ENCODE data around the gene SOCS4.
A peak's percentile ranks its signal among the peaks of the same experiment; 100 is the strongest.
"Not testable (repeated sequence)": the region's sequence is repeated elsewhere in the genome, so short reads cannot be mapped to it uniquely, and the experiment has no call there.

SOCS4 gene, protein sequence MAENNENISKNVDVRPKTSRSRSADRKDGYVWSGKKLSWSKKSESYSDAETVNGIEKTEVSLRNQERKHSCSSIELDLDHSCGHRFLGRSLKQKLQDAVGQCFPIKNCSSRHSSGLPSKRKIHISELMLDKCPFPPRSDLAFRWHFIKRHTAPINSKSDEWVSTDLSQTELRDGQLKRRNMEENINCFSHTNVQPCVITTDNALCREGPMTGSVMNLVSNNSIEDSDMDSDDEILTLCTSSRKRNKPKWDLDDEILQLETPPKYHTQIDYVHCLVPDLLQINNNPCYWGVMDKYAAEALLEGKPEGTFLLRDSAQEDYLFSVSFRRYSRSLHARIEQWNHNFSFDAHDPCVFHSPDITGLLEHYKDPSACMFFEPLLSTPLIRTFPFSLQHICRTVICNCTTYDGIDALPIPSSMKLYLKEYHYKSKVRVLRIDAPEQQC

DNA sequence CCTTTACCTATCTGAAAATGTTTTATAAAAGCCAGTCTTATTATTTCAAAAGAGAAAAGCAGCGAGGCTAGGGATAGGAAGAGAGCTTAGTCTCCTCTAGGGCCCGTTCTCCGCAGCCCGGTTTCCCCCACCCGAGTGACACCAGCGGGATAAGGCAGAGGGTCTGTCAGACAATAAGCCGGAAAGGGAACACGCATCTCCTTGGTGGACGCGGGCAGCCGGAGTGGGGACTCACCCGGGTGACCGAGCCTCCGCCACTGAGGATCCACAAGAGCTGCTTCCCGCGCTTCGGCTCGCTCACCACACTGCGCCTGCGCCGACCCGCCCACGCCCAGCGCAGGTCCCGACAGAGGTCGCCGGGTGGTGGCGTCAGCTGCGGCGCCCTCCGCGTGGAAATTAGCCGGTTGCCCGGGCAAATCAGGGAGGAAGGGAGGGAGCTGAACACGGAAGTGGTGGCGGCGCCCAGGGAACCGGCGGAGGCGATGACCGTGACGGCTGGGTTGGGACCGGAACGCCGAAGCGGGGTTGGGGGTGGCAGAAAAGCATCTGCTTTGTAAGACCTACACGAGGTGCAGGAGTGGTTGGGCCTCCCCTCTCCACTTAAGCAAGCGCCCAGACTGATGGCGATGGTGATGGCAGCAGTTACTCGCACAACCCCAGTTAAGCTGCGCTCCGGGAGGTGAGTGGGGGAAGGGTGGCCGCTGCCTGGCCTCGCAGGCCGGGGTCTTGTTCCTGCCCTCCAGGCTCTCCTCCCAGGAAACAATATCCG lies at the start of gene SOCS4, which contains the start of gene WDHD1:
TSS of gene SOCS4 (plus strand) at position 444 of the 769 bp plus-strand sequence. CDS start 15,806 bp downstream, outside the sequence.
TSS of gene WDHD1 (minus strand) at position 307 of the 769 bp plus-strand sequence. CDS start 312 bp downstream, outside the sequence.
- peak; percentile 86 for DNase-seq

DNA sequence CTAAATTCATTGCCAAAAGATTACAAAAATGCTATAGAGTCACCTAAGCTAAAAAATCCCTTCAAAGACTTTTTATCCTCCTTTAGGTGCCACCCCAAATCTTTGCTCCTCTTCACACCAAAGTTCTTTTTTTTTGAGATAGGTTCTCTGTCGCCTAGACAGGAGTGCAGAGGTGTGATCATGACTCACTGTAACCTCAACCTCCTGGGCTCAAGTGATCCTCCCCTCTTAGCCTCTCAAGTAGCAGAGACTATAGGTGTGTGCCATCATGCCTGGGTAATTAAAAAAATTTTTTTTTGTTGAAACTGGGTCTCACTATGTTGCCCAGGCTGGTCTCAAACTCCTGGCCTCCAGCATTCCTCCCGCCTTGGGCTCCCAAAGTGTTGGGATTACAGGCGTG lies 48.0 kb upstream of the SOCS4 start:
- no peak for DNase-seq

DNA sequence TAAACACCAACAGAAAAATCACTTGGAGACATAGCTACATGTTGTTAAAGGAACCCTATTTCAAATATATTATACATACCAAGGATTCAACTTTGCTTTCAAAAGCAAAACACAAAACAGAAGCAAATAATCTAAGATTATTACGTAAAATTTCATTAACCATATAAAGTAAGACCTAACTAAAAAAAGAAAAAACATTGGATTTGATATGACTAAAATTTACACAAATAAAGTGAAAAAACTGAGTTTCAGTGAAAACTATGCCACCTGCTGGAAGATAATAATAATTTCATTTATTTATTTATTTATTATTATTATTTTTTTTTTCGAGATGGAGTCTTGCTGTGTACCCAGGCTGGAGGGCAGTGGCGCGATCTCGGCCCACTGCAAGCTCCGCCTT lies 45.3 kb upstream of the SOCS4 start:
- DNase-seq, result no peak

DNA sequence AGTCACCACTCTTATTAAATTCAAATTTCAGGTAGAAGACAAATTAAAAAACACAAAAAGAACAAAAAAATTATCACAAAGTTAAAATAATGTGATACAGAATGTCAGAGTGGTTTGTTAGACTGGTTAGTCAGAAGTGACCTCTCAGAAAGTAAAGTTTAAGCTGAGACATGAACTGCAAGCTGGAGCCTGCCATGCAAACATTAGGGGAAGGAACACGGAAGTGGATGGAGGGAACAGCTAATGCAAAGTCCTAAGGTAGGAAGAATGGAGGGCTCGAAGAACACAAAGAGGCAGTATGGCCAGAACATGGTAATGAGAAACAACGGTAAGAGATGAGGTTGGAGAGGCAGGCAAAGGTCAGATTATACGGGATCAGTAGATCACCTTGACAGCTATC lies 41.9 kb upstream of the SOCS4 start:
- no peak for DNase-seq

DNA sequence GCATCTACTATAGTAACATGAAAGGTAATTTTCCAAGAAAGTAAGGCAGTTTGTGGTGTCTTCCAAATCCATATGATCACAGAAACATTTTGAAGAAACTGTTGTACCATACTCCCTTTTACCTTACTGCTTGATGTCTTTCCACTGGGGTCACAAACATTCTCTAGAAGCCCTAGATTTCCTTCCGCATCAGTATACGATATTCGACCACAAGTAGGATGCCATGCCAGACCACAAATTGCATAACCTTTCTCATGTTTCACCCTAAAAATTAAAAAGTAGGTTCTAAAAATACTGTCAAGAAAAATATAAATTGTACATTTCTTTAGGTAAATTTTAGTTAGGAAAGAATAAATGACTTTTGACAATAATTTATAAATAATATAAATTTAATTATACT lies 26.7 kb upstream of the SOCS4 start:
- peak; percentile 88 for DNase-seq

DNA sequence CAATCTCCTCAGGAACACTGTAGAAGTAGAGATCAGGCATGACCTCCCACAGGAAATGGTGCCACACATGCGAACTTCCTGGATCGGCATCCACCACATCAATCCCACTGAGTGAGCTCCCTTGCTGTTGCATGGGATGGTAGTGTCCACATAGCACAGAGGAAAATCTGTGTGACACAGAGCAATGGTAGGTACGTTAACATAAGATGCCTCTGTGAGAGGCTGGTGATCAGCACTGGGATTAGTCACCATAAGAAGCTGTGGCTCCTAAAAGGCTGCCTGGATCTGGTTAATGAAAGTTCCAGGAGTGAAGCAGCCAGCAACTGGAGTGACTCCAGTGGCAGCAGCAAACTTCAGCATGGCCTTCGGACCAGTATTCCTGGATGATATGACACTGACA lies 22.0 kb upstream of the SOCS4 start:
- no peak for DNase-seq

DNA sequence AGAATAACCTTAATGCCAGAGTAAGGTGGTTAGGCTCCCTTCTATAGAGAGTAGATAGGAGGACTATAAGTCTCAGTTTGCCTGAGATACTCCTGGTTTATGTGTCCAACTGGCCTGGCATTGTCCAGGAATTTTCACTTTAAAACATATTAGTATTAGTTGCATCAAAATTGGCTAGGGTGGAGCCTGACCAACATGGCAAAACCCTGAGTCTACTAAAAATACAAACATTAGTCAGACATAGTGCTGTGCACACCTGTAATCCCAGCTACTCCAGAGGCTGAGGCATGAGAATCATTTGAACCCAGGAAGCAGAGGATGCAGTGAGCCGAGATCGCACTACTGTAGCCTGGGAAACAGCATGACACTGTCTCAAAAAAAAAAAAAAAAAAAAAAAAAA lies 12.0 kb upstream of the SOCS4 start:
- DNase-seq, result no peak

DNA sequence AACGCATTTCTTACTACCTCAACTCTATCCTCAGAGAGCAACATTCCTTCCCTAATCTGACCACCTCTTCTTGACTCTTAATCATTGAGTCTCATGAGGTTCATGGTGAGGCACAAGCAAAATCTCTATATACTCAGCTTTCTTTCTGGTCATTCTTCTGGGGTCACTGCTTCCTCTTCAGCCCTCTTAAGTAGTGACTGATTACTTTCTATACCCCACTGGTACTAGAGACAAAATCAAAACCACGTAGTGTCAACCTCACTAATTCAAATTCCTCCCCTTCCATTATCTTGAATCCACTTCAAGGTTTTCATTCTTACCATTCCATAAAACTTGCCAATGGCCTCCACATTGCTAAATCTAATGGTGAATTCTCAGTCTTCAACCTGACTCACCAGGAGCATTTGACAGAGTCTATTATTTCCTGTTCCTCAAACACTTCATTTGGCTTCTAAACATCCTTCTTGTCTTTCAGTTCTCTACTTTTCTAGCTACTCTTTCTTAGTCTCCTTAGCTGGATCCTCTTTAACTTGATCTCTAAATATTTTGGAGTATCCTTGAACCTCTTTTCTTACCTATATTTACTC lies 7.0 kb upstream of the SOCS4 start:
- no peak for DNase-seq

DNA sequence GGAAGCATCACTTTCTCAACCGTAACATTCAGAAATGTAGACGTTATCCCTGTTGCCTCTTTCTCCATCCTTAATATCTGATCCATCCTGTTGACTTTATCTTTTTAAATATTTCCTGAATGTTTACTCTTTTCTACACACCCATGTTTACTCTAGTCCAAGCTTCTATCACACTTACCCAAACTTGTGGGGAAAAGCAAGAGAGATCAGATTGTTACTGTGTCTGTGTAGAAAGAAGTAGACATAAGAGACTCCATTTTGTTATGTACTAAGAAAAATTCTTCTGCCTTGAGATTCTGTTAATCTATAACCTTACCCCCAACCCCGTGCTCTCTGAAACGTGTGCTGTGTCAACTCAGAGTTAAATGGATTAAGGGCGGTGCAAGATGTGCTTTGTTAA lies 2.7 kb upstream of the SOCS4 start:
- DNase-seq, result not testable (repeated sequence)

DNA sequence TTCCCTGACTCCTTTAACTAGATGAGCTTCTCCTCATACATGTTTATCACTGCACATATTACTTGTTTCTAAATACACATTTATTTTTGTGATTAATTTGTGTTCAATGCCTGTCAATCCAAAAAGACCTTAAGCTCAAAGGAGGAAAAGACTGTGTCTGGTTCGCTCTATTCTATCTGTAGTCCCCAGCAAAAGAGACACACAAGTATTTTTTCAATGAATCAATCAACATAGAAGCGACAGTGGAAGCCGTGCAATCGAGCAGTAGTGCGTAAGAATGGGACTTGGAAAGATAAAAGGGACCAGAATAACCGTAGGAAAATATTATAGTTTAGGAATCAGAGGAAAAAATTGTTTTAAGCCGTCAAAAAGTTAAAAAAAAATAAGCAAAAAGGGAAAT lies 1.1 kb upstream of the SOCS4 start:
- DNase-seq, result no peak

DNA sequence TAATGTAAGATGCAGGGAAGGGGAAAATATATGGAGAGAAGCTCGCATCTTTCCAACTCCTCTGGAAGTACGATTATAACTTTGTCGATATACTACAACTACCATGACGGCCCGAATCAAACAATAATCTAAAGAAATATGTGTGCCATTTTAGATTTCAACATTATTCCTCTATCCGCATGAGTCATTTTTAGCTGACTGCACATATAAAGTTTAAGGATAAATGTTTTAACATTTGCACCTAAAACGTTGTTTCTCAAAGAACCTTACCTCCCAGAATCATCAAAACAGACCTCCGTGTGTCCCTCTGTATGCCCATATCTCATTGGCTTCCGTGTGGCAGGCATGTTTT lies 619 bp upstream of the SOCS4 start:
- DNase-seq, result no peak

DNA sequence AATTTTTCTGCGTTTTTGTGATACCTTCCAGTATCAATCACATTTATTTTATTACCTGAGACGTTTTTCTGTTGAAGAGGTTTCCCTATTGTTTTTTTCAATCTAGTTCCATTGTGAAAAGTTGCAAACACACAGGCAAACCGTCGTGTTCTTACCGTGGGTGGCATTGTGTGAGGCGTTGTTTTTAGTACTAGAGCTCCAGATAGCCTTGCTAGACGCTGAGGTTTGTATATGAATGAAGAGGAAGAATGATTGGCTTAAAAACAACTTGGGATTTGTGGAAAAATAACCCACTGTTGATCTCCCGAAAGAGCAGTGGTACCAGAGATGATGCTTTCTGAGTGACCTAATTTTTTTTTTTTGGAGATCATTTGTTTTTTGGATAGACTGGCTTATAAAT lies 1.0 kb downstream of the SOCS4 start:
- DNase-seq, result no peak

DNA sequence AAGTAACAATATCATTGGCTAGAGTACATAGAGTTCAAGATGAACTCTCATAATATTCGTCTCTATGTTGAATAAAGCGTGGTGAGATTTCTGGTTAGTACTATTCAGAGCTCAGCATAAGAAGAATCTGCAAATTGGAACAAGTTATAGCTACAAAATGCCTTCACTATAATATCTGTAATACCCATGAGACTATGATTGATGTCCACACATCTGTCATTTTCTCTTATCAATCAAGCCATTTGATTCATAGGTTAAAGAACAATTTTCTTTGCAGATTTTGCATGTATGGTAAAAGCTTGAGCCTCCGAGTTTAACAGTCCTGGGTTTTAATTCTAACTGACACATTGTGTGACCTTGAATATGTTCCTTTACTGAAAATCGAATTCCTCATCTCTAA lies 1.4 kb downstream of the SOCS4 start:
- DNase-seq, result no peak

DNA sequence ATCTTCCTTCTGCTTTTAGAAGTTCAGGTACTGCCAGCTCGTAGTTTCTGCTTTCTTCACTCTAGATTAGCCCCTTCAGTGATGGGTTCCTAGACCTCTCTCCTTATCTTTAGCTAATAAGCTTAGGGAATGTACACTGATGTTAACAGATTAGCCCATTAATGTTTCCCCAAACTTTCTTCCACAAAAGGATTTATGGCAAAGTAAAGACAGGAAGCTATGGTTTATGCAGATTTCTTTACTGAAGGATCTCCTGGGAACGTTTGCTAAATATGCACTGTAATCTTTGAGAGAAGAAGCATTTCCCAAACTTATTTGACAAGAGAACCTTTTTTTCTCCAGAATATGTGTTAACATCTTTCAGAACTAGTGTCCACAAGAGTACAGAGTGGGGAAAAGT lies 4.2 kb downstream of the SOCS4 start:
- no peak for DNase-seq

DNA sequence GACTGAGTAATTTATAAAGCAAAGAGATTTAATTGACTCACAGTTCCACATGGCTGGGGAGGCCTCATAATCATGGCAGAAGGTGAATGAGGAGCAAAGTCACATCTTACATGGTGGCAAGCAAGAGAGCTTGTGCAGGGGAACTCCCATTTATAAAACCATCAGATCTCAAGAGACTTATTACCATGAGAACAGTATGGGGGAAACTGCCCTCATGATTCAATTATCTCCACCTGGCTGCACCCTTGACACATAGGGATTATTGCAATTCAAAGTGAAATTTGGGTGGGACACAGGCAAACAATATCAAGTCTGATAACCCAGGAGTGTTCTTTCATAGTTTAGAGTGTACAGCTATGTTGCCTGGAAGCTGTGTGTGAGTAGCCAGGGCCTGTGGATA lies 11.0 kb downstream of the SOCS4 start:
- DNase-seq, result not testable (repeated sequence)

DNA sequence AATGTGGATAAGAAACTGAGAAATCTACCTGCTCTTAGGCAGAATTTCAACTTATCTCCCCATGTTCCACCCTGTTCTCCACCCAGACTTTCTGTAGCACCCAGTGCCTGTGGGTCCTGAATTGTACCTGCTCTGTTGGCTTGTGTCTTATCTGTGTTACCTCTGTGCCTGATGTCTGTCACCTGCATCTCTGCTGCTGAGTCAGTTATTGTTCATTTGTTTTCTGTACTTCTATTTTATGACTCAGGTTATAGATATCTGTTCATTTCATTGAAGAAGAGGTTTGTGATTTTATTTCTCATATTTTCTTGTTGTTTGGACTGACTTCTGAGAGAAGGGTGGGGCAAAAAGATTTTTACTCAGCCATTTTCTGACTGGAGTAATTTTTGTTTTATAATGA lies 11.7 kb downstream of the SOCS4 start:
- DNase-seq, result no peak

DNA sequence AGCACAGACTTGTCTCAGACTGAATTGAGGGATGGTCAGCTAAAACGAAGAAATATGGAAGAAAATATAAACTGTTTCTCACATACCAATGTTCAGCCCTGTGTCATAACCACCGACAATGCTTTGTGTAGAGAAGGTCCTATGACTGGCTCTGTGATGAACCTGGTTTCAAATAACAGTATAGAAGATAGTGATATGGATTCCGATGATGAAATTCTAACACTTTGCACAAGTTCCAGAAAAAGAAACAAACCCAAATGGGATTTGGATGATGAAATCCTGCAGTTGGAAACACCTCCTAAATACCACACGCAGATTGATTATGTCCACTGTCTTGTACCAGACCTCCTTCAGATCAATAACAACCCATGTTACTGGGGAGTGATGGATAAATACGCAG lies 16.5 kb downstream of the SOCS4 start:
- DNase-seq, result no peak

DNA sequence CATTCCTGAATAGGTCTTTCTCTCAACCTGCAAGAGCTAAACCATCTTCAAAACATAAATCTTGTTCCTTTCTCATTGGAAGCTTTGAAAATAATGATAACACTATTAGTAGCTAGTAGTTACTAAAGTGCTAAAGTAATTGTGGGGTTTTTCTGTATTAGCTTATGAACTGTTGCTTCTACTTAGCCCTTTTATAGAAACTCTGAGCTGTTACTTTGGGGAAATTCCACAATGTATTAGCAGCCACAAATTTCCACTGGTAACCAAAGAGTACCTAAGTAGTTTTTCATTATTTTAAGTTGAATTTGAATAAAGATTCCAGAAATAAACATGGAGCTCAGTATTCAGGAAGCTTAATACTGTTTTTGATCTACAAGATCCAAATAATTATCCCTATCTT lies 18.1 kb downstream of the SOCS4 start:
- no peak for DNase-seq

DNA sequence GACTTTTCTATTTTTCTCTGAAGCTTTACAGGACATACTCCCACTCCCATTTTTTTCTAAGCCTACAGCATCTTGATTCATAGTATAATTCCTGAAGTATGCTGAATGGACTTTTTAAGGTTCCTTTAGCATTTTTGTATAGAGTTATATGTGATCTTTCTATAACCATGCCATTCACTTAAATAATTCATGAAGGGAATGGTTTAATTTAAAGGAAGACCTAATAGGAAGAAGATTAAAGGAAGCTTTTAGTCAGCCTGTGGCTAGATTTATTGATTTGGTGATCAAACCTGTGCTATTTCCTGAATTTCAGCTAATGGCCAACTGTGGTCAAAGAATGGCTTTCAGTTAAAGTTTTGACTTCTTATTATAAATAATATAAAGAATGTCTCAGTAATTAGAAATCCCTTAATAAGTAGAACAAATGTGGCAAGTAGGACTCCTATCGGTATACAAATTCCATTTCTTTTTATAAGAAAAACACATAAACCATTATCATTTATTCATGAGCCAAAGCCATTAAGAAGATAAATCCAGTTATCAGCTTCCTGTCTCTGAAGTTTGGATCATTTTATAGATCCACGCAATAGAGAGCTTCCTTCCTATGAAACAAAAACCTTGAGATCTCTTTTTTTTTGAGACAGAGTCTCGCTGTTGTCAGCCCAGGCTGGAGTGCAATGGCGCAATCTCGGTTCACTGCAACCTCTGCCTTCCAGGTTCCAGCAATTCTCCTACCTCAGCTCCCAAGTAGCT lies 20.4 kb downstream of the SOCS4 start:
- no peak for DNase-seq

DNA sequence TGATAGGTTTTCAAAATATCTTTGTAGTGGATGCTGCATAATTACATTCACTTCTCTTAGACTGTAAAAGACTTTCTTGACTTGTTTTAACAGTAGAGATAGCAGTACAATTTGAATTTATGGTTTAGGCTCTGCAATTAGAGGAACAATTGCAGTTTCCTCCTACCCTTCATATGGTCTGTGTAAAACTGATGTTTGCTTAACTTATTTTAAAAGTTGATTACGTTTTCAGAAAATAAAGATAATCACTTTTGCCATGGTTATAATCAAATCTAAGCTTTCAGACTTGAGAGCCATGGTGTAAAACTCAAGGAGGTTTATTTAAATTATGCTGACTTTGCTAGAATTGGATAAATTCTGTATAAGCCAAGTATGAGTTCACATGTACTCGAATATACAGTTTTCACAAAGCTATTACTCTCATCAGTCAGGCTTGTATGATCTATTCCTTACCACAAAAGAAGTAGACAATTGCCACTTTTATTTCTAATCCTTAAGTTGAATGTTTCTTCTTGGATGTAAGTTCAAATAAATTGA lies 21.9 kb downstream of the SOCS4 start:
- DNase-seq, result no peak

DNA sequence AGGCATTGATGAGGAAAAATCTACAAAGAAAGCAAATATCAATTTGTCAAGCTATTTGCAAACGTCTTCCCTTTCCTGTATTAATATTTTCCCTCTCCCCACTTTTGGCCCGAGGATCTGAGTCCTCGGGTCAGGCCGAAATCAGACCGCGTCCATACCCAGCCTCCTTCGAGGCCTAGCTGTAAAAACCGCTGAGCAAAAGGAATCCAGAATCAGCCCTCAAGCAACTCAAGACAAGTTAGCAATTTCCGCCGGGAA lies 24.1 kb downstream of the SOCS4 start:
- no peak for DNase-seq

DNA sequence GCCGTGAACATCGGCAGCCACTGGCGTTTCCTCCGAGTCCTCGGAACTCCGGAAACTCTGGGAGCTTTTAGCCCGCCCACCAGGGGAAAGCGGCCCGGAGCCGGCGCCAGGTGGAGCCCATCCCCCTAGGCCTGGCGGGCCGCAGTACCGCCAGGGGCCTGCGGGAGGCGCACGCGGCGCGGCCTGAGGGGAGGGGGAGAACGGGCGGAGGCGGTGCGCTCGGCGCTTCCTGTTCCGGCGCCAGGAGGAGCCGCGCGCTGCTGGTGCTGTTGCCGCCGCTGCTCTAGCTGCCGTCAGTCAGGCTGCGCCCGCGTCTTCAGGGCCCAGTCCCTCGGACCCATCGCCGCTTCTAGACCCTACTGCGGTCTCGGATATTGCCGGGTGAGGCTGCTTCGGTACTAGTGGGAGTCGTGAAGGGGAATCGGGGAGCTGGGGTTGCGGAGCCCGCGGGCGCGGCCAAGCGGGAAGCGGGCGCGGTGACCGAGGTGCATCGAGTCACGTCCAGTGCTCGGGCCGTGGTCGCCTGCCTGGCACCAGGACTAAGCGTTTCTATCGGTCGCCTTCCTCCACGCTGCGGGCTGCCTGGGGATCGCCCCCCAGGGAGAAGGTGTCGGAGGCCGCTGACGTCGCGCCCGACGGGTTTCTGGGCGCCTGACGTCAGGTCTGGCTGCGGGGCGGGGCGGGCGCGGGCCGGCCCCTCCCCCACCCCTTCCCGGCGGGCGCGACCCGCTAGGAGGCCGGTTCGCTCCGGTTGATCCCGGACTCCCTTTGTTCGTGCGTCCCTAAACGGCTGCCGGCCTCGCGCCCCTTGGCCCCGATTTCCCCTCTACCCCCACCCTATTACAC lies 24.6 kb downstream of the SOCS4 start, which contains the start of gene MAPK1IP1L:
TSS of gene MAPK1IP1L (plus strand) at position 225 of the 846 bp plus-strand sequence. CDS start 10,037 bp downstream, outside the sequence.
- peak; percentile 89 for DNase-seq
